Measurements from ENCODE around the gene BAHCC1. TPM values are rescaled to one million over a fixed set of nuclear protein-coding genes. Genes with fewer than 3 reads are reported as not detected.
A peak's percentile ranks its signal among the peaks of the same experiment; 100 is the strongest.

Gene BAHCC1
- total and polyA plus RNA-seq, 2 of the 8 experiments (the other 6 are each of a cell fraction or from before 2014, with no cell fraction given) = 0.26 to 0.58 TPM

DNA sequence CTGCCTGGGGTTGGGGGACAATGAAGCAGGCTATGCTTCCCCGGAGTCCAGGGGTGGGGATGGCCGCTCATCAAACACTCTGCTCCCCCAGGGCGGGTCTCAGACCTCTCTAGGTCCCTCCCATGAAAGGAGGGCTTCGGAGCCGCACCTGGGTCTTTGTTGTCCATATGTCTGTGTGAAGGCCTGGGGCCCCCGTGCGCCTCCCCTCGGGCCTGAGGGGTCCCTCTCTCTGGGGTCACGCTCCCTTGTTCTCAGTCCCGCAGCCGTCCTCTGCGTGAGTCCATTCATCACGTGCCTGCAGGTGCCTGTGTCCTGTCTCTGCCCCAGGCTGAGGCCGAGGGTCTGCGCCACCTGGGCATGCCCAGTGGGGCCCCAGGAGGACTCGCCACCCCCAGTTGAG is 15.6 kb downstream of the BAHCC1 start:
- no peak overlapping the region for H2BK5ac ChIP-seq (ENCODE audit: low read depth, low read length)
- no peak overlapping the region for H2AFZ ChIP-seq (ENCODE audit: low read length)
- H2AK5ac ChIP-seq (ENCODE audit: low read depth, low read length) = 0 out of 2 replicates have a peak overlapping the region, but pooled peaks have one; percentile 53
- ChIA-PET CTCF (ENCODE audit: partially characterized antibody) (interaction anchor here (1.1 to 10.7 kb wide), 7 partner anchors 10 to 181 kb away, joined by 3 to 89 read pairs (median 15); no protein-coding TSS in a partner anchor), POLR2A (ENCODE audit: partially characterized antibody) (interaction anchor here (0.6 to 1.1 kb wide), 3 partner anchors 12 to 45 kb away, joined by 3 read pairs; no protein-coding TSS in a partner anchor)
- H3K23me2 ChIP-seq (ENCODE audit: low read depth, low read length) = no peaks in the 10 kb centered on the region
- H3K79me2 ChIP-seq (ENCODE audit: control insufficient read depth in 1 of 2, insufficient read depth in 2 of 2, low read length in 2 of 2) = no peaks in the 10 kb centered on the region
- H4K20me1 ChIP-seq (replicated peaks in 1 of 2; ENCODE audit: control insufficient read depth in 1 of 2, insufficient read depth in 2 of 2, low read length in 2 of 2) = peaks cover 0 to 4% of the 10 kb centered on the region in 2 experiments
- H3K23ac ChIP-seq (ENCODE audit: insufficient read length) = no peak overlapping the region
- H3K4ac ChIP-seq (replicated peaks; ENCODE audit: insufficient read length, low read depth, low read length) = no peak overlapping the region
- no peak overlapping the region for H3K18ac ChIP-seq (ENCODE audit: extremely low read depth, low read length)
- no peak overlapping the region for H2BK120ac ChIP-seq (replicated peaks; ENCODE audit: low read depth, low read length)
- 92% methylated on average over 13 of the region's 16 CpGs; no CpG with 5 or more reads in 1 of the 2 experiments for WGBS, 2 experiments (ENCODE audit: extremely low coverage in 1 of 2, insufficient coverage in 1 of 2, insufficient read length in 1 of 2, insufficient replicate concordance in 2 of 2, low coverage in 1 of 2, low lambda C conversion rate in 2 of 2, missing lambda C conversion rate in 1 of 2)
- no peak overlapping the region for H4K5ac ChIP-seq (ENCODE audit: insufficient read length, low read depth, low read length)
- no peak overlapping the region for H2BK20ac ChIP-seq (ENCODE audit: low read length)
- no peaks in the 10 kb centered on the region for H3K36me3 ChIP-seq (ENCODE audit: control insufficient read depth in 2 of 4, insufficient read depth in 4 of 4, low read length in 3 of 4)
- H3K4me1 ChIP-seq (replicated peaks in 1 of 4; ENCODE audit: control insufficient read depth in 3 of 4, insufficient read depth in 4 of 4, low read length in 3 of 4) = peaks cover 0 to 5% (median under 1%) of the 10 kb centered on the region in 4 experiments; a peak in 2 of 7 replicates
- H3K27me3 ChIP-seq (replicated peaks in 1 of 4; ENCODE audit: control insufficient read depth in 3 of 4, extremely low read depth in 1 of 4, insufficient read depth in 3 of 4, low read length in 3 of 4) = peaks cover 0 to 3% (median 0%) of the 10 kb centered on the region in 4 experiments; a peak in 3 of 7 replicates
- H3K56ac ChIP-seq (replicated peaks; ENCODE audit: insufficient read length, low read depth, low read length) = no peak overlapping the region
- DNase-seq (ENCODE audit: low read depth in 1 of 2, low spot score in 2 of 2) (no peak), FAIRE-seq (no peak)
- H3K79me1 ChIP-seq (ENCODE audit: low read depth, low read length) = no peaks in the 10 kb centered on the region
- H3K9ac ChIP-seq (replicated peaks in 1 of 4; ENCODE audit: extremely low read depth in 1 of 4, low read depth in 3 of 4, low read length in 3 of 4) = no peak overlapping the region
- no peak overlapping the region for H4K91ac ChIP-seq (replicated peaks; ENCODE audit: insufficient read length, low read length)
- H3K4me3 ChIP-seq (ENCODE audit: extremely low read depth in 1 of 4, insufficient read depth in 2 of 4, low read depth in 3 of 4, low read length in 4 of 4) = no peak overlapping the region
- TF ChIP-seq SUZ12 (IDR thresholded peaks at IDR 0.05; ENCODE audit: low read length) (no peak), CEBPB (IDR thresholded peaks at IDR 0.05; ENCODE audit: low read depth, low read length) (no peak), SP4 (IDR thresholded peaks at IDR 0.05; ENCODE audit: low read length) (no peak)
- no peak overlapping the region for H4K8ac ChIP-seq (ENCODE audit: extremely low read depth, insufficient read depth, low read length)
- H2BK12ac ChIP-seq (ENCODE audit: low read depth, low read length) = no peak overlapping the region
- H2BK15ac ChIP-seq (ENCODE audit: low read length) = no peak overlapping the region
- H3K14ac ChIP-seq (ENCODE audit: insufficient read length) = no peak overlapping the region
- no peaks in the 10 kb centered on the region for H3K9me3 ChIP-seq (ENCODE audit: insufficient read depth in 2 of 2, low read depth in 1 of 2, low read length in 1 of 2)
- no peak overlapping the region for H3K4me2 ChIP-seq (ENCODE audit: insufficient read depth in 1 of 2, low read depth in 2 of 2, low read length in 2 of 2)
- no peak overlapping the region for H3K27ac ChIP-seq (ENCODE audit: low read depth, low read length)

Measured in H1 (cell line).